ENCODE results near the gene GFY. TPM values are rescaled to one million over a fixed set of nuclear protein-coding genes. Genes with fewer than 3 reads are reported as not detected.
"Not testable (repeated sequence)": the region's sequence is repeated elsewhere in the genome, so short reads cannot be mapped to it uniquely, and the experiment has no call there.

The GFY gene
- polyA plus RNA-seq, 4 donors: not detected

GRCh38 chr19:49442771-49443365, 17.7 kb downstream of the GFY start:
- DNase-seq (ENCODE audit: low read depth in 4 of 4, low spot score in 3 of 4): peak in 2 of 4 donors; percentile 68 to 73

- peak; percentile 87 to 92 (median 90) for DNase-seq (ENCODE audit: low read depth in 4 of 4, low spot score in 3 of 4)
Measured at GRCh38 chr19:49443366-49444099, 18.3 kb downstream of the GFY start.

DNA sequence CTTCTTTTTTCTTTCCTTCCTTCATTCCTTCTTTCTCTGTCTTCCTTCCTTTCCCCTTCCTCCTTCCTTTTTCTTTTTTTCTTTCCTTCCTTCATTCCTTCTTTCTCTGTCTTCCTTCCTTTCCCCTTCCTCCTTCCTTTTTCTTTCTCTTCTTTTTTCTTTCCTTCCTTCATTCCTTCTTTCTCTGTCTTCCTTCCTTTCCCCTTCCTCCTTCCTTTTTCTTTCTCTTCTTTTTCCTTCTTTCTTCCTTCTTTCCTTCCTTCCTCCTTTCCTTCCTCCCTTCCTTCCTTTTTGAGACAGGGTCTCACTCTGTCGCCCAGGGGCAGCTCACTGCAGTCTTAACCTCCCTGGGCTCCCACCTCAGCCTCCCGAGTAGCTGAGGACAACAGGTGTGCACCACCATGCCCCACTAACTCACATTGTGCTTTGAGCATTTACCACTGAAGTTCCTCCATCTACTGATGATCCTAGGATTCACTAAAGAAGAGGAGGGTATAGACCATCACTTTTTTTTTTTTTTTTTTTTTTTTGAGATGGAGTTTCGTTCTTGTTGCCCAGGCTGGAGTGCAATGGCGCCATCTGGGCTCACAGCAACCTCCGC, 19.0 kb downstream of the GFY start:
- DNase-seq (ENCODE audit: low read depth in 4 of 4, low spot score in 3 of 4): not testable (repeated sequence)

DNA sequence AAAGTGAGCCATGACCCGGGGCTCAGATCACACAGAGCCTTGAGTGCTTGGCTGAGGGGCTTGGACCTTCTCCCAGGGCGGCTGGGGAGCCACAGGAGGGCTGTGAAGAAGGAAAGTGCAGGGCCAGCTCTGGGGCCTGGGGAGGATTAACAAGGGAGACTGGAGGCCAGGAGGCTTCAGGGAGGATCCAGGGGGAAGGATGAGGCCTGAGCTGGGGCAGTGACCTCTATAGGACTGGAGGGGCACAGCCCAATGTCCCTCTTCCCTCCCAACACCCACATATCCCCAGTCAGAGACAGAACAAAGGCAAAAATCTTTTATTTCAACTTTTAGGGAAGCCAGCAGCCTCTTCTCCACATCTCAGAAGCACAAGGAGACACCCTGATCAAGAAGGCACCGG, 20.8 kb downstream of the GFY start:
- no peak for DNase-seq (ENCODE audit: low read depth in 4 of 4, low spot score in 3 of 4)

DNA sequence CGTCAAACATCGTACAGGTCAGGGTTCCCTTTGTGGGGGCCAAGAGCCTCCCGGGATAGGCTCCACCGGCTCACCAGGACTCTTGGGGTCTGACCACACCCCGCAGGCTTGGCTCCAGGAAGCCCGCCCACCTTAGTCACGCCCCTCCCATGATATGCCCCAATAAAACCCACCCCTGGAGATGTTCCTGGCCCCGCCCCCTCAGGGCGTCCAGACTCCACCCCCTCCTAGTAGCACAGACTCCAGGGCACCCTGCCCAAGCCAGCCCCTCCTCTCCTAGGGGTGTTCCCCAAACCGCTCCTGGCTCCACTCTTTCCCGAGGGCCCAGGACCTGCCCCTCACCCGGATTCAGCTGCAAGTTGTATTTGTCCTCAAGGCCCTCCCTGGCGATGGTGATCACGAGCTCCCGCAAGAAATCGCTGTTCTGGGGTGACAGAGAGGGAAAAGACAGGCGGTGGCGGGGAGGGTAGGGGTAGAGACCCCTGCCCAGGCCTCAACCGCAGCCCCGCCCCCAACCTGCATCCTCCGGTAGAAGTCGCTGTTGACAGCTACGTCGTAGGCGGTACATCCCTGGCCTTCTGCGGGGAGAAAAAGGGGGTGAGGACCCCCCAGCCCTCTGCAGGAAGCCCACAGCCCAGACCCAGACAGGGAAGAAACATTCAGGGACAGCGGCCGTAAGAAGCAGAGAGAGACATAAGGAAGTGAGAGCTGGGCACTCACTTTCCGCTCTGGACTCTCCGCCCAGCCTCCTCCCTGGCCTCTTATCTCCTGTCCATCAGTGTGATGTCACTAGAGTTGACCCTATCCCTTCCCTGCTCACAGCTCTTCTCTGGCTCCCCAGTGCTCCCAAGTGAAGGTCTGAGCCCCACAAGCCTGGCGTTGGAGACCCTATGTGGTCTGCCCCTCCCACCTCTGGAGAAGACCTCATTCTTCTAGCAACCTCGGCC, 22.6 kb downstream of the GFY start:
- no peak for DNase-seq (ENCODE audit: low read depth in 4 of 4, low spot score in 3 of 4)

DNA sequence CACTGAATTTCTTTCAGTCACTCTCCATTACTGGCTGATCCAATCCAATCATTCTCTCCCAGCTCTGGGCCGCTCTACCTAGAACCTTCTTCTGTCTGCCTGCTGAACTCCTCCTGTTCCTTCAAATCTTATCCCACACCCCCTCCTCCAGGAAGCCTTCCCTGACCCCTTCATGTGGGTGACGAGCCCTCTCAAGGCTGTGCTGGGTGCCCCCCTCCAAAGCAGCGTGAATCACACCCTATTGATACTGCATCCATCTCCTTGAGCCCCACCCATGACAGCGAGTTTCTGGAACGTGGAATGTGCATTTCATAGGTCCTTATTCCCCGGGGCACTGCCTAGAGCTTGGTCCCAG, 23.2 kb downstream of the GFY start:
- no peak for DNase-seq (ENCODE audit: low read depth in 4 of 4, low spot score in 3 of 4)

- no peak for DNase-seq (ENCODE audit: low read depth in 4 of 4, low spot score in 3 of 4)
Measured at GRCh38 chr19:49450405-49450804, 25.2 kb downstream of the GFY start.

GRCh38 chr19:49451430-49452181, 26.4 kb downstream of the GFY start, which contains the start of gene PIH1D1:
Gene PIH1D1, minus strand, starts transcription at chr19:49451814. Its CDS starts 240 bp downstream, at chr19:49451574.
- peak; percentile 94 to 98 (median 98) for DNase-seq (ENCODE audit: low read depth in 4 of 4, low spot score in 3 of 4)

GRCh38 chr19:49453013-49453756, 28.0 kb downstream of the GFY start, which contains the start of gene ALDH16A1:
Gene ALDH16A1, plus strand, starts transcription at chr19:49453225. Its CDS starts 107 bp downstream, at chr19:49453332.
- peak; percentile 92 to 98 (median 95) for DNase-seq (ENCODE audit: low read depth in 4 of 4, low spot score in 3 of 4)

DNA sequence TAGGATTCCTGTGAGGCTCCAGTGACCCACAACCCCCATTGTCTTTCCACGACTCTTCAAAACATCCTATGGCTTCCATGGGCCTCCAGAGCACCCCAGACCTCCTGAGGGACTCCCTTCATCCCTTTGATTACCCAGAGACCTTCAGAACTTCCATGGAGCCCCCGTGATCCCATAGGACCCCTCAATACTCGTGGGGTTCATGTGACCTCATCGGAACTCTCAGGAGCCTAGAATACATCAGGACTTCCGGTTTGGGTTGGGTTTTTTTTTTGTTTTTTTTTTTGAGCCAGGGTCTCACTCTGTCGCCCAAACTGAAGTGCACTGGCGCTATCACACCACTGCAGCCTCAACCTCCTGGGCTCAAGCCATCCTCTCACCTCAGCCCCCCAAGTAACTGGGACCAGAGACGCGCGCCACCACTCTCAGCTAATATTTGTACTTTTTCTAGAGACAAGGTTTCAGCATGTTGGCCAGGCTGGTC, 28.6 kb downstream of the GFY start:
- no peak for DNase-seq (ENCODE audit: low read depth in 4 of 4, low spot score in 3 of 4)

- DNase-seq (ENCODE audit: low read depth in 4 of 4, low spot score in 3 of 4): peak in 2 of 4 donors; percentile 57 to 59
Measured at GRCh38 chr19:49455773-49456172, 30.6 kb downstream of the GFY start.

GRCh38 chr19:49456326-49456725, 31.1 kb downstream of the GFY start:
- no peak for DNase-seq (ENCODE audit: low read depth in 4 of 4, low spot score in 3 of 4)

DNA sequence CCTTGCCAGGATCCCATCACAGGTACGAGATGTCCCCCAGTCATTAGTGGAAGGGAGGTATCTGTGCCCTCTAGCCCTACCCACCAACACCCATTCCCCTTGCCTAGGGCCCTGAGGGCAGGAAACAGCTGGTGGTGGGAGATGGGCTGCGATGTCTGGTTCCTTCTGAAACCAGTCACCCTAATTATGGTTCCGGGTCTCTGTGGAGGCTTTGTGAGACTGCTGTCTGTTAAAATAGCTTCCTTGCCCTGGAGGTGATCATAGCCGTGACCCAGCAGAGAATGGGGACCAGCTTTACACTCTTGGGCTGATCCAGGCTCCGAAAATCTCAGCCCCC, 33.3 kb downstream of the GFY start:
- no peak for DNase-seq (ENCODE audit: low read depth in 4 of 4, low spot score in 3 of 4)

- no peak for DNase-seq (ENCODE audit: low read depth in 4 of 4, low spot score in 3 of 4)
Measured at GRCh38 chr19:49459388-49459787, 34.2 kb downstream of the GFY start.

GRCh38 chr19:49461130-49461529, 35.9 kb downstream of the GFY start:
- not testable (repeated sequence) for DNase-seq (ENCODE audit: low read depth in 4 of 4, low spot score in 3 of 4)

- DNase-seq (ENCODE audit: low read depth in 4 of 4, low spot score in 3 of 4): no peak
Measured at GRCh38 chr19:49461656-49462055, 36.5 kb downstream of the GFY start.

GRCh38 chr19:49462492-49462891, 37.3 kb downstream of the GFY start:
- DNase-seq (ENCODE audit: low read depth in 4 of 4, low spot score in 3 of 4): no peak

DNA sequence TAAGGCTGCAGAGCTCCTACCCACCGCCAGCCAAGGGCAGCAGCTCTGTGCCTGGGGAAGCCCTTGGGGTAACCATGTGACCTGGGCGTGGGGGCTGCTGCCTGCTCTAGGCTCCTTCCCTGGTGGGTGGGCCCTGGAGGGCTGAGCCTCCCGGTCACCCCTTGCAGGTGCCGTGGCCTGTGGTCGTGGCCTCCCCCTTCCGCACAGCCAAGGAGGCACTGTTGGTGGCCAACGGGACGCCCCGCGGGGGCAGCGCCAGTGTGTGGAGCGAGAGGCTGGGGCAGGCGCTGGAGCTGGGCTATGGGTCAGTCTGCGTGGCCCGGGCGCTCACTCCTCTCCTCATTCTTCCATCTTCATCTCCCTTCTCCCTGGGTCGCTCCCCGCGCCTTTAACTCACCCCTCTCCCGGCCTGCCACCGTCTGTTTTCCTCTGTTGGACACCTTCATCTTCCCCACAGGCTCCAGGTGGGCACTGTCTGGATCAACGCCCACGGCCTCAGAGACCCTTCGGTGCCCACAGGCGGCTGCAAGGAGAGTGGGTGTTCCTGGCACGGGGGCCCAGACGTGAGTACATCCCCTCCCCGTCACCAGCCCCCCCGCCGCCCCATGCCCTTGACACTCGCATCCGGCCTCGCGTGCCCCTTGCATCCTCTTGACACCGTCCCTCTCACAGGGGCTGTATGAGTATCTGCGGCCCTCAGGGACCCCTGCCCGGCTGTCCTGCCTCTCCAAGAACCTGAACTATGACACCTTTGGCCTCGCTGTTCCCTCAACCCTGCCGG, 39.0 kb downstream of the GFY start:
- DNase-seq (ENCODE audit: low read depth in 4 of 4, low spot score in 3 of 4): no peak
